H1 (cell line): Measurements from ENCODE around the gene TBC1D22A. TPM values are rescaled to one million over a fixed set of nuclear protein-coding genes. Genes with fewer than 3 reads are reported as not detected.

Experiments
- CTCF ChIA-PET: fragments of 300-600 bp; sonication (Branson Sonifier 250); formaldehyde crosslinking; loops from one replicate; lab custom pipeline; 2021; ENCODE audit not compliant: partially characterized antibody; lab: Charles Lee
- POLR2A ChIA-PET: fragments of 300-600 bp; sonication (Branson Sonifier 250); formaldehyde crosslinking; loops from one replicate; lab custom pipeline; 2021; ENCODE audit warnings: inconsistent platforms; ENCODE audit not compliant: partially characterized antibody; lab: Charles Lee
- DNase-seq, 2 experiments: peaks; one replicate each; pipeline versions ENCODE4 v3.0.0 to v3.0.0-alpha.2; 2010 to 2022; ENCODE audit warnings: low spot score in 2 of 2, low read depth in 1 of 2, mixed read lengths in 1 of 2
- FAIRE-seq: peaks from 2 replicates; lab custom pipeline; 2011; peaks lifted over from hg19 to GRCh38; lab: Jason Lieb, UNC
- H2AFZ ChIP-seq: 2 replicates; pipeline ENCODE4 v1.8.1; 2012; ENCODE audit warnings: low read length, inconsistent platforms
- H2AK5ac ChIP-seq: 2 replicates; pipeline ENCODE4 v1.6.1; 2013; ENCODE audit warnings: low read depth, low read length
- H2BK120ac ChIP-seq: replicated peaks from 2 replicates; pipeline ENCODE3; 2013; ENCODE audit warnings: low read depth, low read length, inconsistent platforms
- H2BK12ac ChIP-seq: 2 replicates; pipeline ENCODE4 v1.6.1; 2013; ENCODE audit warnings: low read depth, low read length
- H2BK15ac ChIP-seq: 2 replicates; pipeline ENCODE4 v1.6.1; 2013; ENCODE audit warnings: low read length
- H2BK20ac ChIP-seq: 2 replicates; pipeline ENCODE4 v1.6.1; 2013; ENCODE audit warnings: low read length
- H2BK5ac ChIP-seq: 2 replicates; pipeline ENCODE4 v1.6.1; 2013; ENCODE audit warnings: low read depth, low read length
- H3K14ac ChIP-seq: 2 replicates; pipeline ENCODE4 v1.6.1; 2013; ENCODE audit warnings: inconsistent platforms; ENCODE audit not compliant: insufficient read length
- H3K18ac ChIP-seq: 2 replicates; pipeline ENCODE4 v1.6.1; 2013; ENCODE audit warnings: low read length; ENCODE audit errors: extremely low read depth
- H3K23ac ChIP-seq: 2 replicates; pipeline ENCODE4 v1.6.1; 2013; ENCODE audit warnings: inconsistent platforms; ENCODE audit not compliant: insufficient read length
- H3K23me2 ChIP-seq: 2 replicates; pipeline ENCODE4 v1.6.1; 2013; ENCODE audit warnings: low read depth, low read length
- H3K27ac ChIP-seq: 2 replicates; pipeline ENCODE4 v1.6.1; 2011; ENCODE audit warnings: low read depth, low read length, inconsistent platforms
- H3K27me3 ChIP-seq, 4 experiments: replicated peaks in 1 of 4; 1 replicate in 1 of 4; 2 replicates in 3 of 4; pipeline versions ENCODE4 v1.6.1 to v1.8.1; 2011 to 2013; ENCODE audit warnings: low read length in 3 of 4, mild to moderate bottlenecking in 3 of 4, inconsistent platforms in 2 of 4, mixed read lengths in 2 of 4, moderate library complexity in 1 of 4; ENCODE audit not compliant: control insufficient read depth in 3 of 4, insufficient read depth in 3 of 4; ENCODE audit errors: extremely low read depth in 1 of 4
- H3K36me3 ChIP-seq, 4 experiments: 2 replicates each; pipeline versions ENCODE4 v1.6.1 to v1.8.1; 2011 to 2013; ENCODE audit warnings: mild to moderate bottlenecking in 4 of 4, low read length in 3 of 4, moderate library complexity in 2 of 4, control low read depth in 1 of 4, inconsistent platforms in 1 of 4; ENCODE audit not compliant: insufficient read depth in 4 of 4, control insufficient read depth in 2 of 4
- H3K4ac ChIP-seq: replicated peaks from 2 replicates; pipeline ENCODE3; 2013; ENCODE audit warnings: low read length, low read depth, mixed read lengths, inconsistent platforms; ENCODE audit not compliant: insufficient read length
- H3K4me1 ChIP-seq, 4 experiments: replicated peaks in 1 of 4; 1 replicate in 1 of 4; 2 replicates in 3 of 4; pipeline versions ENCODE4 v1.6.1 to v1.8.1; 2011 to 2013; ENCODE audit warnings: low read length in 3 of 4, inconsistent platforms in 2 of 4, mixed read lengths in 1 of 4; ENCODE audit not compliant: insufficient read depth in 4 of 4, control insufficient read depth in 3 of 4
- H3K4me2 ChIP-seq, 2 experiments: 2 replicates each; pipeline versions ENCODE4 v1.6.1 to v1.8.1; 2011 to 2013; ENCODE audit warnings: low read depth in 2 of 2, low read length in 2 of 2, control low read depth in 1 of 2, inconsistent platforms in 1 of 2, mild to moderate bottlenecking in 1 of 2; ENCODE audit not compliant: insufficient read depth in 1 of 2
- H3K4me3 ChIP-seq, 4 experiments: fragments of 200-600, 300-600 bp in 1 of 4; sonication (generic), shearing (Covaris generic), sonication (Bioruptor Twin) in 1 of 4; 2 replicates each; pipeline versions ENCODE4 v1.5.1 to v1.8.1; 2011 to 2016; ENCODE audit warnings: low read length in 4 of 4, low read depth in 3 of 4, control low read depth in 2 of 4, inconsistent platforms in 2 of 4, mild to moderate bottlenecking in 2 of 4, mixed read lengths in 1 of 4, moderate library complexity in 1 of 4; ENCODE audit not compliant: insufficient read depth in 2 of 4; ENCODE audit errors: extremely low read depth in 1 of 4
- H3K56ac ChIP-seq: replicated peaks from 2 replicates; pipeline ENCODE3; 2013; ENCODE audit warnings: low read depth, mild to moderate bottlenecking, mixed read lengths, low read length, inconsistent platforms; ENCODE audit not compliant: insufficient read length
- H3K79me1 ChIP-seq: 2 replicates; pipeline ENCODE4 v1.6.1; 2013; ENCODE audit warnings: low read depth, low read length, control low read depth
- H3K79me2 ChIP-seq, 2 experiments: 2 replicates each; pipeline versions ENCODE4 v1.6.1 to v1.8.1; 2012 to 2013; ENCODE audit warnings: low read length in 2 of 2, mild to moderate bottlenecking in 2 of 2, inconsistent platforms in 1 of 2; ENCODE audit not compliant: insufficient read depth in 2 of 2, control insufficient read depth in 1 of 2
- H3K9ac ChIP-seq, 4 experiments: replicated peaks in 1 of 4; 1 replicate in 1 of 4; 2 replicates in 3 of 4; pipeline versions ENCODE4 v1.6.1 to v1.8.1; 2011 to 2013; ENCODE audit warnings: low read depth in 3 of 4, low read length in 3 of 4, control low read depth in 2 of 4, mild to moderate bottlenecking in 2 of 4, moderate library complexity in 2 of 4, inconsistent platforms in 1 of 4; ENCODE audit errors: extremely low read depth in 1 of 4
- H3K9me3 ChIP-seq, 2 experiments: 2 replicates each; pipeline versions ENCODE4 v1.6.1 to v1.8.1; 2012 to 2013; ENCODE audit warnings: mild to moderate bottlenecking in 2 of 2, moderate library complexity in 2 of 2, control low read depth in 1 of 2, inconsistent platforms in 1 of 2, low read depth in 1 of 2, low read length in 1 of 2, mixed read lengths in 1 of 2; ENCODE audit not compliant: insufficient read depth in 2 of 2
- H4K20me1 ChIP-seq, 2 experiments: replicated peaks in 1 of 2; 2 replicates each; pipeline versions ENCODE3 to v1.8.1; 2011 to 2013; ENCODE audit warnings: inconsistent platforms in 2 of 2, low read length in 2 of 2, mild to moderate bottlenecking in 1 of 2; ENCODE audit not compliant: insufficient read depth in 2 of 2, control insufficient read depth in 1 of 2
- H4K5ac ChIP-seq: 2 replicates; pipeline ENCODE4 v1.6.1; 2013; ENCODE audit warnings: low read length, low read depth, mixed read lengths, inconsistent platforms; ENCODE audit not compliant: insufficient read length
- H4K8ac ChIP-seq: 2 replicates; pipeline ENCODE4 v1.8.0; 2013; ENCODE audit warnings: mild to moderate bottlenecking, moderate library complexity, low read length, inconsistent platforms; ENCODE audit not compliant: insufficient read depth; ENCODE audit errors: extremely low read depth
- H4K91ac ChIP-seq: replicated peaks from 2 replicates; pipeline ENCODE3; 2013; ENCODE audit warnings: low read length, mixed read lengths, inconsistent platforms; ENCODE audit not compliant: insufficient read length
- ASH2L ChIP-seq: fragments of 200-600, 300-600 bp; sonication (generic); IDR thresholded peaks from one replicate; pipeline ENCODE4 v1.7.1; 2017; ENCODE audit warnings: low read length
- CREB1 ChIP-seq: IDR thresholded peaks from 2 replicates; pipeline ENCODE4 v1.6.1; 2012; ENCODE audit warnings: inconsistent platforms
- WGBS, 2 experiments: shearing (Covaris generic) in 1 of 2; methylation state at CpG; one replicate each; pipeline versions ENCODE4 v1.1.6 to v1.1.7; 2013 to 2015; ENCODE audit warnings: low lambda C conversion rate in 2 of 2, mixed read lengths in 2 of 2, inconsistent platforms in 1 of 2, low coverage in 1 of 2, missing lambda C conversion rate in 1 of 2; ENCODE audit not compliant: insufficient replicate concordance in 2 of 2, insufficient coverage in 1 of 2, insufficient read length in 1 of 2; ENCODE audit errors: extremely low coverage in 1 of 2, missing lambda C conversion rate in 1 of 2; 5-methylcytosine and 5-hydroxymethylcytosine counted together
- polyA plus RNA-seq, 7 experiments: library from polyadenylated mRNA; depleted of rRNA in 3 of 7; stranded (reverse) in 5 of 7; unstranded in 2 of 7; fragments of >200 nt in 5 of 7; fragments of 200-250 nt in 2 of 7; gene quantifications; 1 replicate in 5 of 7; 2 replicates in 1 of 7; 4 replicates in 1 of 7; pipeline versions ENCODE4 v1.2.1 to v1.2.3, GENCODE V29; 2011 to 2013; ENCODE audit warnings: missing spikeins in 2 of 7, mixed read lengths in 2 of 7
- total RNA-seq: library from RNA; stranded (reverse); fragmentation: NEBNext Ultra II Directional; extraction: Animal tissue kit (Norgen Biotek cat#: 25700); gene quantifications from 2 replicates; pipeline ENCODE4 v1.2.1, GENCODE V29; 2021

Gene TBC1D22A
- total and polyA plus RNA-seq, 2 of the 8 experiments (the other 6 are each of a cell fraction or from before 2014, with no cell fraction given): 11.9 to 18.4 TPM

DNA sequence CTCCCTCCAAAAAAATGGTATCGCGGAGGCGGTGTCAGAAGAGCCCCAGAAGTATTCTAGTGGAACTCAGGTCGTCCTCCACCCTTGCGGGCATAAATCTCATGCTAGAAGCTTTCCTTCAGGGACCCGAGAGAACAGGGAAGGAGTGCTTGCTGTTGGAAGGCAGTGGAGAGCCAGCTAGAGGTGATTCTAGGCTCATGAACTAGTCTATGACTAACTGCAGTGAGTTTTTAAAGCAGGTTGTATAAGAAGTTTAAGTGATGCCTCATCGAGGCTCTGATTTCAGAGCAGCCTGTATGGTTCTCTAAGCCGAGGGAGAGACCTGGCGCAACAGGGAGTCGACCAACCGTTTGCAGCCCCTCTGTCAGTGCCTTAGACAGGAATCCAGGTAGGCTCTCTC, 85.7 kb downstream of the TBC1D22A start:
- no peak overlapping the region for H4K8ac ChIP-seq
- H2AK5ac ChIP-seq: no peak overlapping the region
- no peak overlapping the region for H2BK12ac ChIP-seq
- POLR2A ChIA-PET: no interaction called here
- no peak overlapping the region for H3K27ac ChIP-seq
- no peak overlapping the region for H3K4ac ChIP-seq
- H2BK15ac ChIP-seq: no peak overlapping the region
- no peak overlapping the region for H3K56ac ChIP-seq
- no peak overlapping the region for H3K23ac ChIP-seq
- no peak overlapping the region for H2BK5ac ChIP-seq
- H3K9me3 ChIP-seq: no peaks in the 10 kb centered on the region
- H3K4me1 ChIP-seq: peaks cover 0 to 3% (median 0%) of the 10 kb centered on the region in 4 experiments; a peak in 2 of 7 replicates
- no peaks in the 10 kb centered on the region for H3K27me3 ChIP-seq
- CTCF ChIA-PET: no interaction called here
- H2BK20ac ChIP-seq: no peak overlapping the region
- H4K5ac ChIP-seq: no peak overlapping the region
- H3K9ac ChIP-seq: no peak overlapping the region
- no peak overlapping the region for H2AFZ ChIP-seq
- H2BK120ac ChIP-seq: no peak overlapping the region
- peak in 1 of 2 experiments; percentile 40 for DNase-seq
- FAIRE-seq: no peak
- no peaks in the 10 kb centered on the region; a peak in 1 of 8 replicates for H3K36me3 ChIP-seq
- WGBS, 2 experiments: 93% methylated on average over 11 of the region's 11 CpGs; no CpG with 5 or more reads in 1 of the 2 experiments
- no peaks in the 10 kb centered on the region for H3K23me2 ChIP-seq
- no peaks in the 10 kb centered on the region for H3K79me2 ChIP-seq
- no peak overlapping the region for H3K4me3 ChIP-seq
- peaks cover 2 to 4% of the 10 kb centered on the region in 2 experiments for H4K20me1 ChIP-seq
- peaks cover 6% of the 10 kb centered on the region for H3K79me1 ChIP-seq
- H3K14ac ChIP-seq: no peak overlapping the region
- H3K18ac ChIP-seq: no peak overlapping the region
- no peak overlapping the region for H4K91ac ChIP-seq
- H3K4me2 ChIP-seq: no peak overlapping the region
- no peak for TF ChIP-seq CREB1
- no peak for TF ChIP-seq ASH2L
